Neural cell (in vitro differentiated cells): ENCODE measurements around the gene SHMT1. TPM values are rescaled to one million over a fixed set of nuclear protein-coding genes. Genes with fewer than 3 reads are reported as not detected.

Experiments
- H2AFZ ChIP-seq: fragments of 200-600, 300-800 bp; sonication (generic), shearing (Covaris generic); 2 replicates; pipeline ENCODE4 v1.6.0; 2014; ENCODE audit warnings: low read depth, mild to moderate bottlenecking, antibody characterized with exemption, low read length, moderate library complexity
- H3F3A ChIP-seq: fragments of 200-600 bp; shearing (Covaris generic); 2 replicates; pipeline ENCODE4 v1.6.1; 2016; ENCODE audit warnings: mild to moderate bottlenecking, moderate library complexity, mixed read lengths, antibody characterized with exemption, low read length; ENCODE audit not compliant: insufficient read depth, poor library complexity, severe bottlenecking
- H3K27ac ChIP-seq: fragments of 200-600, 300-800 bp; sonication (generic), shearing (Covaris generic); 2 replicates; pipeline ENCODE4 v1.5.1; 2014; ENCODE audit warnings: mild to moderate bottlenecking, low read length, moderate library complexity
- H3K27me3 ChIP-seq: fragments of 300-800, 200-600 bp; sonication (generic), shearing (Covaris generic); 2 replicates; pipeline ENCODE4 v1.6.0; 2014; ENCODE audit warnings: mild to moderate bottlenecking, low read depth, low read length, moderate library complexity; ENCODE audit not compliant: insufficient read depth
- H3K36me3 ChIP-seq: fragments of 300-800, 200-600 bp; sonication (generic), shearing (Covaris generic); 2 replicates; pipeline ENCODE4 v1.5.1; 2014; ENCODE audit warnings: mild to moderate bottlenecking, antibody characterized with exemption, low read length, moderate library complexity; ENCODE audit not compliant: insufficient read depth
- H3K4me2 ChIP-seq: fragments of 300-800, 200-600 bp; sonication (generic), shearing (Covaris generic); 2 replicates; pipeline ENCODE4 v1.6.0; 2014; ENCODE audit warnings: mild to moderate bottlenecking, low read length
- H3K4me3 ChIP-seq: fragments of 300-800, 200-600 bp; sonication (generic), shearing (Covaris generic); 2 replicates; pipeline ENCODE4 v1.5.1; 2014; ENCODE audit warnings: mild to moderate bottlenecking, low read length, moderate library complexity
- H3K79me2 ChIP-seq: fragments of 200-600 bp; shearing (Covaris generic); replicated peaks from 2 replicates; pipeline ENCODE4 v1.6.0; 2014; ENCODE audit warnings: mild to moderate bottlenecking, low read length, moderate library complexity; ENCODE audit not compliant: insufficient read depth
- H3K9ac ChIP-seq: fragments of 300-800, 200-600 bp; sonication (generic), shearing (Covaris generic); 2 replicates; pipeline ENCODE4 v1.6.1; 2016; ENCODE audit warnings: mild to moderate bottlenecking, low read length, mixed read lengths
- H3K9me2 ChIP-seq: fragments of 200-600 bp; shearing (Covaris generic); 2 replicates; pipeline ENCODE4 v1.6.1; 2016; ENCODE audit warnings: mild to moderate bottlenecking, low read length, mixed read lengths; ENCODE audit not compliant: insufficient read depth
- H3K9me3 ChIP-seq: fragments of 200-600, 300-800 bp; sonication (generic), shearing (Covaris generic); 2 replicates; pipeline ENCODE4 v1.6.1; 2016; ENCODE audit warnings: mild to moderate bottlenecking, mixed run types, low read length, moderate library complexity, mixed read lengths
- H4K20me1 ChIP-seq: fragments of 200-600 bp; shearing (Covaris generic); 2 replicates; pipeline ENCODE4 v1.6.1; 2016; ENCODE audit warnings: mild to moderate bottlenecking, mixed run types; ENCODE audit not compliant: insufficient read depth
- EP300 ChIP-seq: fragments of 450-650 bp; conservative IDR thresholded peaks from 2 replicates; pipeline ENCODE4 v1.6.1; 2014; ENCODE audit warnings: antibody characterized with exemption, mild to moderate bottlenecking, moderate library complexity; ENCODE audit not compliant: poor library complexity, severe bottlenecking
- EZH2 ChIP-seq: fragments of 200-600, 300-800 bp; shearing (Covaris generic), sonication (generic); IDR thresholded peaks from 2 replicates; pipeline ENCODE4 v1.6.1; 2014; ENCODE audit warnings: antibody characterized with exemption, low read length, borderline replicate concordance, mild to moderate bottlenecking; ENCODE audit not compliant: insufficient read depth, poor library complexity, severe bottlenecking
- MXI1 ChIP-seq: fragments of 450-650 bp; conservative IDR thresholded peaks from 2 replicates; pipeline ENCODE4 v1.6.1; 2014; ENCODE audit warnings: antibody characterized with exemption, mild to moderate bottlenecking; ENCODE audit not compliant: poor library complexity, severe bottlenecking
- POLR2AphosphoS5 ChIP-seq: IDR thresholded peaks from 2 replicates; pipeline ENCODE4 v1.6.1; 2012
- RAD21 ChIP-seq: fragments of 450-650 bp; conservative IDR thresholded peaks from 2 replicates; pipeline ENCODE4 v1.6.1; 2014; ENCODE audit warnings: antibody characterized with exemption, mild to moderate bottlenecking, moderate library complexity
- REST ChIP-seq: IDR thresholded peaks from 2 replicates; pipeline ENCODE4 v1.6.1; 2012; ENCODE audit warnings: borderline replicate concordance
- SMC3 ChIP-seq: fragments of 450-650 bp; conservative IDR thresholded peaks from 2 replicates; pipeline ENCODE4 v1.6.1; 2014; ENCODE audit warnings: antibody characterized with exemption, mild to moderate bottlenecking, moderate library complexity; ENCODE audit not compliant: poor library complexity
- TAF1 ChIP-seq: IDR thresholded peaks from 2 replicates; pipeline ENCODE4 v1.6.1; 2012; ENCODE audit warnings: low read depth
- polyA plus RNA-seq: library from polyadenylated mRNA; depleted of rRNA; stranded (reverse); fragments of >200 nt; gene quantifications from 2 replicates; pipeline ENCODE4 v1.2.3, GENCODE V29; 2014

Gene SHMT1
- polyA plus RNA-seq, 1 donor from 2014 or later: 4.5 TPM

- TF ChIP-seq RAD21: no peak
- no peak for TF ChIP-seq REST
- no peaks in the 10 kb centered on the region for H3K9me2 ChIP-seq
- no peaks in the 10 kb centered on the region for H3K9me3 ChIP-seq
- H2AFZ ChIP-seq: no peak overlapping the region
- H3K4me2 ChIP-seq: peak overlapping the region; percentile 60
- H3K4me3 ChIP-seq: peak overlapping the region; percentile 99
- no peaks in the 10 kb centered on the region for H3K27me3 ChIP-seq
- H3K27ac ChIP-seq: no peak overlapping the region
- H4K20me1 ChIP-seq: no peaks in the 10 kb centered on the region
- peak overlapping the region; percentile 76 for H3K9ac ChIP-seq
- peaks cover 4% of the 10 kb centered on the region for H3F3A ChIP-seq
- H3K79me2 ChIP-seq: peaks cover 55% of the 10 kb centered on the region
- no peaks in the 10 kb centered on the region for H3K36me3 ChIP-seq
Observed at GRCh38 chr17:18315961-18316360, 47.4 kb downstream of the SHMT1 start.

- Histone ChIP-seq H3K4me3 (peak overlapping the region; percentile 99), H3K9me2 (no peaks in the 10 kb centered on the region), H2AFZ (peak overlapping the region; percentile 69), H3F3A (peaks cover 4% of the 10 kb centered on the region), H3K27me3 (no peaks in the 10 kb centered on the region), H3K9ac (peak overlapping the region; percentile 76), H3K27ac (peak overlapping the region; percentile 73), H4K20me1 (no peaks in the 10 kb centered on the region), H3K36me3 (no peaks in the 10 kb centered on the region), H3K79me2 (peaks cover 58% of the 10 kb centered on the region), H3K9me3 (no peaks in the 10 kb centered on the region), H3K4me2 (peak overlapping the region; percentile 60)
- TF ChIP-seq TAF1: no peak
- TF ChIP-seq REST: peak; percentile 5
Observed at GRCh38 chr17:18315562-18315922, 47.8 kb downstream of the SHMT1 start.

- peak within 1 kb of the TSS; percentile 69 for H2AFZ ChIP-seq
- H3K27ac ChIP-seq: peak within 1 kb of the TSS; percentile 73
- H3K27me3 ChIP-seq: no peaks in the 10 kb centered on the region
- peaks cover 62% of the 10 kb centered on the region for H3K79me2 ChIP-seq
- no peaks in the 10 kb centered on the region for H3K9me2 ChIP-seq
- H4K20me1 ChIP-seq: no peaks in the 10 kb centered on the region
- H3K4me2 ChIP-seq: peak within 1 kb of the TSS; percentile 60
- H3K9ac ChIP-seq: peak within 1 kb of the TSS; percentile 76
- H3K9me3 ChIP-seq: no peaks in the 10 kb centered on the region
- peak within 1 kb of the TSS; percentile 99 for H3K4me3 ChIP-seq
- H3F3A ChIP-seq: peaks cover 4% of the 10 kb centered on the region
- no peaks in the 10 kb centered on the region for H3K36me3 ChIP-seq
- TF ChIP-seq POLR2AphosphoS5 (peak; percentile 78), REST (peak; percentile 84), MXI1 (peak; percentile 95), SMC3 (peak; percentile 52), TAF1 (peak; percentile 49), EZH2 (no peak), EP300 (peak; percentile 42), RAD21 (peak; percentile 47)
Observed at GRCh38 chr17:18314731-18315561, 48.4 kb downstream of the SHMT1 start, which contains the start of the genes SMCR8 and TOP3A. SMCR8 (plus strand) TSS chr17:18315293; CDS start chr17:18315790, 497 bp downstream. TOP3A (minus strand) TSS chr17:18314994; CDS start chr17:18314778, 216 bp downstream.
